ENCODE measurements around the gene ADCY1.
"Not testable (repeated sequence)": the region's sequence is repeated elsewhere in the genome, so short reads cannot be mapped to it uniquely, and the experiment has no call there.

GRCh38 chr7:45762225-45762994 is 188.2 kb downstream of the ADCY1 start:
- not testable (repeated sequence) for TF ChIP-seq CTCF, POLR2A (IDR thresholded peaks at IDR 0.05)

Data from uterus (tissue), 2 donors.